OCI-LY7 (cell line): ENCODE measurements around the gene PCDHGA1.

Experiments used
- CTCF ChIP-seq: fragments of 200-600 bp; sonication (generic); conservative IDR thresholded peaks from 2 replicates; pipeline ENCODE4 v1.5.1; 2014; ENCODE audit warnings: mild to moderate bottlenecking, antibody characterized with exemption, low read length, moderate library complexity, mixed read lengths
- EZH2phosphoT487 ChIP-seq: fragments of 200-600 bp; sonication (generic); IDR thresholded peaks from 2 replicates; pipeline ENCODE4 v1.6.1; 2018; ENCODE audit warnings: low read depth, borderline replicate concordance, mild to moderate bottlenecking, mixed run types, antibody characterized with exemption, low read length, moderate library complexity, mixed read lengths

- TF ChIP-seq CTCF (no peak), EZH2phosphoT487 (no peak)
These were observed 162.0 kb downstream of the PCDHGA1 start for GRCh38 chr5:141492168-141492885.
